ENCODE results near the gene HMGB4.

HMGB4 gene

GRCh38 chr1:33842348-33842747, 21.5 kb upstream of the HMGB4 start:
- no peak for DNase-seq (ENCODE audit: low read depth)
- TF ChIP-seq, protein P1, sequence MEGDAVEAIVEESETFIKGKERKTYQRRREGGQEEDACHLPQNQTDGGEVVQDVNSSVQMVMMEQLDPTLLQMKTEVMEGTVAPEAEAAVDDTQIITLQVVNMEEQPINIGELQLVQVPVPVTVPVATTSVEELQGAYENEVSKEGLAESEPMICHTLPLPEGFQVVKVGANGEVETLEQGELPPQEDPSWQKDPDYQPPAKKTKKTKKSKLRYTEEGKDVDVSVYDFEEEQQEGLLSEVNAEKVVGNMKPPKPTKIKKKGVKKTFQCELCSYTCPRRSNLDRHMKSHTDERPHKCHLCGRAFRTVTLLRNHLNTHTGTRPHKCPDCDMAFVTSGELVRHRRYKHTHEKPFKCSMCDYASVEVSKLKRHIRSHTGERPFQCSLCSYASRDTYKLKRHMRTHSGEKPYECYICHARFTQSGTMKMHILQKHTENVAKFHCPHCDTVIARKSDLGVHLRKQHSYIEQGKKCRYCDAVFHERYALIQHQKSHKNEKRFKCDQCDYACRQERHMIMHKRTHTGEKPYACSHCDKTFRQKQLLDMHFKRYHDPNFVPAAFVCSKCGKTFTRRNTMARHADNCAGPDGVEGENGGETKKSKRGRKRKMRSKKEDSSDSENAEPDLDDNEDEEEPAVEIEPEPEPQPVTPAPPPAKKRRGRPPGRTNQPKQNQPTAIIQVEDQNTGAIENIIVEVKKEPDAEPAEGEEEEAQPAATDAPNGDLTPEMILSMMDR (IDR thresholded peaks at IDR 0.05; ENCODE audit: low read depth, low read length, missing control alignments): no peak

GRCh38 chr1:33844166-33844565, 19.7 kb upstream of the HMGB4 start:
- no peak overlapping the region for H3K4me3 ChIP-seq (ENCODE audit: low read depth, low read length)
- no peak for DNase-seq (ENCODE audit: low read depth)
- TF ChIP-seq, protein P1 (IDR thresholded peaks at IDR 0.05; ENCODE audit: low read depth, low read length, missing control alignments): no peak

More at GRCh38 chr1:33842348-33842747, 21.5 kb upstream of the HMGB4 start:
- no peak overlapping the region for H3K4me3 ChIP-seq (ENCODE audit: low read depth, low read length)

DNA sequence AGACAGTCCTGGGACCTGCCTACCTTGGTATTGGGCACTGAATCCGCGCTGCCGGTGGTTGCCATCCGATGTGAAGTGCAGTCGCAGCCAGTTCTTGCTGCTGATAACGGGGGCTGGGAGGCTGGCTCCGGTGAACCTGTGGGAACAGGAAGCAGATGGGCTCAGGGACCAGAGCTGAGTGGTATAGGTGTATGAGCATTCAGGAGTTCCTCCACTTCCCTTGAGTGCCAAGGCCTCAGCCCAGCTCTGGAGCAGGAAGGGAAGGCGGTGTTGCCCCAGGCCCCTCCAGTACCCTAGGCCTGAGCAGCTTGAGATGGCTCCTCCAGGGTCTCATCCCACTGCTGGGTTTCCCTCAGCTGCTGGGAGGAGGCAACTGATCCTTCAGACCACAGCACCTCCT, 17.0 kb upstream of the HMGB4 start:
- TF ChIP-seq, protein P1 (IDR thresholded peaks at IDR 0.05; ENCODE audit: low read depth, low read length, missing control alignments): no peak
- no peak for DNase-seq (ENCODE audit: low read depth)

DNA sequence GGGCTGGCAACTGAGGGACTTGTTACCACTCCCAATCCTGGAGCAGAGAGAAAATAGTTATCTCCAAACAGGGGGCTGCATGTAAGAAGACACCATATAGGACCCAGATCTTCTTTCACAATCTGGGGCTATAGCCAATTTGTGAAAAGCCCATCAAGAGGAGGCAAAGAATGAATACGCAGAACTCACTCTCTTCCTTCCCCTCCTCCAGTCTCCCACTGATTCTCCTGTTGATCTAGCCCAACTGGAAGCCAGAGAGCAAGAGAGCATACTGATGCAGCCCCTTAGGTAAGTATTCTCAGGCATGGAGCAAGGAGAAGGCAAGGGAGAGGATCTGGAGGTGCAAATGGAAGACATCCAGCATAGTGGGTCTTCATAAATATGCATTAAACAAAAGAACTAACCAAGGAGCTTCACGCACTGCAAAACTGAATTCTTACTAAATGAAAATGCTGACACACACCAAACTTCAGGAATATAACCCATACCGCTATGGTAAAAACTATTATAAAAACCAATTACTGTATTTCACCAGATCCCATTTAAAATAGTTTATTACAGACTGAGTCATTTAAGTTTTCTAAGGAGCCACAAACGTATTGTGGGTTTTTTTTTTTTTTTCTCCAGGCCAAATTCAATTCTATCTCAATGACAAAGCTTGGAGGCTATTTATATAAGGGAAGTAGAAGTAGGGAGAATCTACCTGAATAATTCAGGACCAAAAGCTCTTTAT, 15.5 kb upstream of the HMGB4 start:
- TF ChIP-seq, protein P1 (IDR thresholded peaks at IDR 0.05; ENCODE audit: low read depth, low read length, missing control alignments): no peak
- H3K4me3 ChIP-seq (ENCODE audit: low read depth, low read length): no peak overlapping the region
- DNase-seq (ENCODE audit: low read depth): no peak

More for the DNA sequence above, 17.0 kb upstream of the HMGB4 start:
- H3K4me3 ChIP-seq (ENCODE audit: low read depth, low read length): no peak overlapping the region

- DNase-seq (ENCODE audit: low read depth): no peak
- TF ChIP-seq, protein P1 (IDR thresholded peaks at IDR 0.05; ENCODE audit: low read depth, low read length, missing control alignments): no peak
Measured at GRCh38 chr1:33849211-33849610, 14.7 kb upstream of the HMGB4 start.

DNA sequence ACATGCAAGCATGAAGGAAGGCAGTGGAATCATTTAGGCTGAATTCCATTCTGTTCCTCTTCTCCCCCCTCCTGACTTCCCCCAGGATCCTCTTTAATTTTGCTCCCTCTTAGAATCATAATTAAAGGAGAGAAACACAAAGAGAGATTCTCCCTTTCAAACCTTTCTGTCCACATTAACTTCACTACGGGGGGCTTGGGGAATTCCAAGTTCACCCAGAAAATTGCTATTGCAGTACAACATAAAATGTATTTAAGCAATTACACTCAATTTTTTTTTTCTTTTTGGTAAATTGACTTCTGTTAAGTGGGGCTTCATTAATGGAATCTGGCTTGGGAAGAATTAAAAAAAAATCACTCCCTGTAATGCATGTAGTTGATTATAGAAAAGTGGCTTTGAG, 13.4 kb upstream of the HMGB4 start:
- DNase-seq (ENCODE audit: low read depth): no peak
- H3K4me3 ChIP-seq (ENCODE audit: low read depth, low read length): no peak overlapping the region
- TF ChIP-seq, protein P1 (IDR thresholded peaks at IDR 0.05; ENCODE audit: low read depth, low read length, missing control alignments): no peak

More at GRCh38 chr1:33849211-33849610, 14.7 kb upstream of the HMGB4 start:
- no peak overlapping the region for H3K4me3 ChIP-seq (ENCODE audit: low read depth, low read length)

DNA sequence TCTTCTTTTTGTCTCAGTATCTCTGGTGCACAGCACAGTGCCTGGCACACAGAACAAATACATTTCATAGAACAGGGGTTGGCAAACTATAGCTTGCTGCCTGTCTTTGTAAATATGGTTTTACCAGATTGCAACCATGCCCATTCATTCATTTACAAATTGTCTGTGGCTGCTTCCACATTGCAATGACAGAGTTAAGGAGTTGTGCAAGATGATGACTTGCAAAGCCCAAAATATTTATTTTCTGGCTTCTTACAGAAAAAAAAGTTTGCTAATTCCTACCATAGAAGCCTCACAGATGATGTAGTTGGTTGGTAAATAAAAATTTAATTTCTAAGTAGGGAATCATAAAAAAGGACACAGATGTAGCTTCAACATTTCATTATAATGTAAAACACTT, 11.2 kb upstream of the HMGB4 start:
- TF ChIP-seq, protein P1 (IDR thresholded peaks at IDR 0.05; ENCODE audit: low read depth, low read length, missing control alignments): no peak

More for the DNA sequence above, 11.2 kb upstream of the HMGB4 start:
- no peak for DNase-seq (ENCODE audit: low read depth)
- H3K4me3 ChIP-seq (ENCODE audit: low read depth, low read length): no peak overlapping the region

All from GM12864 (cell line).